Mesothelial cell of epicardium (in vitro differentiated cells): ENCODE results near the gene CCL19. TPM values are rescaled to one million over a fixed set of nuclear protein-coding genes. Genes with fewer than 3 reads are reported as not detected.

Source experiments
- DNase-seq, 2 experiments: peaks; one replicate each; pipeline ENCODE4 v3.0.0; 2021; ENCODE audit warnings: low spot score in 2 of 2; ENCODE audit not compliant: unreplicated experiment in 2 of 2
- H3K27ac Mint-ChIP-seq: 2 replicates; pipeline ENCODE4 v1.8.0; 2021; ENCODE audit warnings: mixed read lengths
- H3K27me3 Mint-ChIP-seq: 2 replicates; pipeline ENCODE4 v1.8.0; 2021; ENCODE audit warnings: low read depth, mixed read lengths
- H3K36me3 Mint-ChIP-seq: 2 replicates; pipeline ENCODE4 v1.8.0; 2021; ENCODE audit warnings: mixed read lengths
- H3K4me1 Mint-ChIP-seq: 2 replicates; pipeline ENCODE4 v1.8.0; 2021; ENCODE audit warnings: mixed read lengths
- H3K4me3 Mint-ChIP-seq: 2 replicates; pipeline ENCODE4 v1.8.0; 2021; ENCODE audit warnings: mild to moderate bottlenecking, moderate library complexity, mixed read lengths
- H3K9me3 Mint-ChIP-seq: 2 replicates; pipeline ENCODE4 v1.8.0; 2021; ENCODE audit warnings: mixed read lengths
- total RNA-seq: library from RNA; stranded (reverse); gene quantifications from 3 replicates; pipeline ENCODE4 v1.2.1, GENCODE V29; 2021
- TF ChIP-seq, protein P1 (sequence below): fragments of 200-600 bp; sonication (generic); IDR thresholded peaks from one replicate; pipeline ENCODE4 v1.5.0; 2021; ENCODE audit warnings: antibody characterized with exemption; ENCODE audit not compliant: unreplicated experiment

Gene CCL19
- total RNA-seq, 1 donor from 2014 or later = not detected

DNA sequence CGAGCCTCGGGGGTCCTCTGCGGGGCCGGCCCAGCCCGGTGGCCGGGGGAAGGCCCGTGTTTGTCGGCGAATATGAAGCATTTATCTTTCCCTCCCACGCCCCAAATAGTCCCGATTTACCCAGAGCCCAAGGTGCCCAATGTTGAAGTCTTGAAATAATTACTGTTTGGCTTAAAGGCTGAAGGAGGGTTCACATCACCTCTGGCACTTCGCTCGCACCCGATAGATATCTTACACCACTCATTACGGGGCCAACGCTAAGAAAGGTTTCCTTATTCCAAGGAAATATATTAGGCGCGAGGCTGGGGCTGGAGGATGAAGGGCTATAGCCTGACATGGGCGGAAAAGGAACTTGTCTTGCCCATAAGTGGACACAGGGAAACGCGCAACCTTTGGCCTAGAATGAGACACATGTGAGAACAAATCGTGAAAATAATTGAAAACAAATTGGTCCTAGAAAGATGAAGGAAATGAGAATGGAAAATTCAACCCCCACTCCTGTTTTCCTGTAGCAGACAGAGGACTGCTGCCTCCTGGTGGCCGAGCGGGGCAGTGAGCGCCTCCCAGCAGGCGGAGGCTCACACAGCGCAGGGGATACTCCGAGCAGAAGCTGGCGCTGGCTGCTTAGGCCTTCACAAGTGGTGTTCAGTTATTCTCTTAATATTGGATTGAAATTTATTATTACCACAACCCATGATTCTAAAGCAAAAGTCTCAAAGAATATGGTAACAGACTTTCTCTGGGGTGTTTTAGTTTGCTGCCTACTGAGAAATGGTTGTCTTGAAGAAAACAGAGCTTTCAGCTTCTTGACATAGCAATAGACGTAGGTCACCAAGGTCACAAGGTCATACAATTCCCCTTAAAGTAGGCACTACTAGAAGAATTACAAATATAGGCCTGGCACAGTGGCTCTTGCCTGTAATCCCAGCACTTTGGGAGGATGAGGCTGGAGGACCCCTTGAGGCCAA lies 11.0 kb upstream of the CCL19 start:
- H3K4me3 Mint-ChIP-seq = peak overlapping the region; percentile 65
- no peaks in the 10 kb centered on the region for H3K36me3 Mint-ChIP-seq
- TF ChIP-seq, protein P1, sequence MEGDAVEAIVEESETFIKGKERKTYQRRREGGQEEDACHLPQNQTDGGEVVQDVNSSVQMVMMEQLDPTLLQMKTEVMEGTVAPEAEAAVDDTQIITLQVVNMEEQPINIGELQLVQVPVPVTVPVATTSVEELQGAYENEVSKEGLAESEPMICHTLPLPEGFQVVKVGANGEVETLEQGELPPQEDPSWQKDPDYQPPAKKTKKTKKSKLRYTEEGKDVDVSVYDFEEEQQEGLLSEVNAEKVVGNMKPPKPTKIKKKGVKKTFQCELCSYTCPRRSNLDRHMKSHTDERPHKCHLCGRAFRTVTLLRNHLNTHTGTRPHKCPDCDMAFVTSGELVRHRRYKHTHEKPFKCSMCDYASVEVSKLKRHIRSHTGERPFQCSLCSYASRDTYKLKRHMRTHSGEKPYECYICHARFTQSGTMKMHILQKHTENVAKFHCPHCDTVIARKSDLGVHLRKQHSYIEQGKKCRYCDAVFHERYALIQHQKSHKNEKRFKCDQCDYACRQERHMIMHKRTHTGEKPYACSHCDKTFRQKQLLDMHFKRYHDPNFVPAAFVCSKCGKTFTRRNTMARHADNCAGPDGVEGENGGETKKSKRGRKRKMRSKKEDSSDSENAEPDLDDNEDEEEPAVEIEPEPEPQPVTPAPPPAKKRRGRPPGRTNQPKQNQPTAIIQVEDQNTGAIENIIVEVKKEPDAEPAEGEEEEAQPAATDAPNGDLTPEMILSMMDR = peak; percentile 90
- H3K27ac Mint-ChIP-seq = no peak overlapping the region
- DNase-seq = peak; percentile 77 to 92
- no peaks in the 10 kb centered on the region for H3K9me3 Mint-ChIP-seq
- peaks cover 17% of the 10 kb centered on the region for H3K4me1 Mint-ChIP-seq
- peaks cover 34% of the 10 kb centered on the region for H3K27me3 Mint-ChIP-seq

DNA sequence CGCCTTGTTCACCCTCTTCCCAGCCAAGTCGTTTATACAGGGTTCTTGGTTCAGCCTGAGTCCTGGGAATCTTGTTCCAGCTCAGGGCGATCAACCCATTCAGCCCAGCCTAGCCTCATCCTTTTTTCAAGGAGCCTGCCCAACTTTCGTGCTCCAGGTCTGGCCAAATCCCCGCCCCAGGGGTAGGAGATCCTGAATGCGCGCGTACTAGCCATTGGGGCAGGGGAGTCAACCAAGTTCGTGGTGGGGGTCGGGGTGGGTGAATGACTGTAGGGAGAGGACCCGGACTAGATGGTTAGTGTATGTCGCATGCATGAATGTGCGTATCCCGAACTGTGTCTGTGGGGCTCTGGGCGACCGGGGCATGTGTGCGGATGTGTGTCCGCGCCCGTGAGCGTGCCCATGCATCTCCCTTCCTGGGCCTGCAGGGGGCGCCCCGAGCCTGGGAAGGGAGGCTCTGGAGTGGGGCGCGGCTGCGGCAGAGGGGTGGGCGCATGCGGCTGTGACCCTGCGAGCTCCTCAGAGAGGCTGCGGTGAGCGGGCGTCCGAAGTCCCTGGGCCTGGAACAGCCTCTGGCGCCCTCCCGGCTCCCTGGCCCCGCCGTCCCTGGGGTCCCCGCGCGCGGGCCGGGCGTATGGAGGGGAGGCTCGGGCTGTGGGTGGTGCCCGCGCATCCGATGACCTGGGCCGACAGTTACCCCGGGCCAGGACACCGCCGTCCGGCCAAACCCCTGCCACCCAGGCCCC lies 10.1 kb upstream of the CCL19 start:
- DNase-seq = peak; percentile 68 to 87
- peaks cover 38% of the 10 kb centered on the region for H3K27me3 Mint-ChIP-seq
- no peaks in the 10 kb centered on the region for H3K9me3 Mint-ChIP-seq
- peak overlapping the region; percentile 65 for H3K4me3 Mint-ChIP-seq
- TF ChIP-seq, protein P1 = peak; percentile 90
- peaks cover 10% of the 10 kb centered on the region for H3K4me1 Mint-ChIP-seq
- H3K36me3 Mint-ChIP-seq = no peaks in the 10 kb centered on the region
- H3K27ac Mint-ChIP-seq = no peak overlapping the region

DNA sequence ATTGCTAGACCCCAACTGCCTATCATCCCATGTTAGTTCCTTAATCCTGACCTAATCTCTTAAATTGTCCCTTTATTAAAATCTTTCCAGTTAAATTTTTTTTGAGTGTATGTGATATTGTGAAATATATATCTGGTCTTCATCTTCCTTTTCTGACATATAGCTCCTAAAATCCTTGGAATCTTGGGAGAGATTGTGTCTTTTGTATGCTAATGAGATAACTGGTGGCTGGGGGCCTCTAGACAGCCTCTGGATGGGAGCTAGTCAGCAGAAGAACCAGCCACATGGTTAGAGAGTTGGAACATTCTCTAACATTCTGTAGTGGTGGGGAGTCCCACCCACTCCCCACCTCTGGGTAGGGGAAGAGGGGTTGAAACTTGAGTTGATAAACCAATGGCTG lies 3.7 kb upstream of the CCL19 start:
- TF ChIP-seq, protein P1 = no peak
- no peak for DNase-seq
- Mint-ChIP-seq H3K27me3 (peaks cover 22% of the 10 kb centered on the region), H3K9me3 (peaks cover 15% of the 10 kb centered on the region), H3K36me3 (peaks cover 9% of the 10 kb centered on the region), H3K4me3 (no peak overlapping the region), H3K27ac (no peak overlapping the region), H3K4me1 (no peaks in the 10 kb centered on the region)

DNA sequence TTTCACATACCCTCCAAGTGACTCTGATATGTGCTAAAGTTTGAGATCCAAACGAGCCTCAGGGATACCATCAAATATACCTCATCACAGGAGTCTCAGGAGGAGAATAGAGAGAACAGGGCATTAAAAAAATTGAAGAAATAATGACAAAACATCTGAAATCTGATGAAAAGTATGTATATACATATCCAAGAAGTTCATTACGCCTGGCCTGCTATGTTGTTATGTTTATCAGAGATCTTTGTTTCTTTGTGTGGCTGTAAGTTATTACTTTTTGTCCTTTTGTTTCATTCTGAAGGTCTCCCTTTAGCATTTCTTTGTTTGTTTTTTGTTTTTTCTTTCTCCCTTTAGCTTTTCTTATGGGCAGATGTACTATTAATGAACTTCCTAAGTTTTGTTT lies 2.5 kb upstream of the CCL19 start:
- H3K27me3 Mint-ChIP-seq = peaks cover 9% of the 10 kb centered on the region
- TF ChIP-seq, protein P1 = no peak
- peaks cover 9% of the 10 kb centered on the region for H3K36me3 Mint-ChIP-seq
- no peaks in the 10 kb centered on the region for H3K4me1 Mint-ChIP-seq
- H3K4me3 Mint-ChIP-seq = no peak overlapping the region
- no peak for DNase-seq
- no peak overlapping the region for H3K27ac Mint-ChIP-seq
- peaks cover 15% of the 10 kb centered on the region for H3K9me3 Mint-ChIP-seq

DNA sequence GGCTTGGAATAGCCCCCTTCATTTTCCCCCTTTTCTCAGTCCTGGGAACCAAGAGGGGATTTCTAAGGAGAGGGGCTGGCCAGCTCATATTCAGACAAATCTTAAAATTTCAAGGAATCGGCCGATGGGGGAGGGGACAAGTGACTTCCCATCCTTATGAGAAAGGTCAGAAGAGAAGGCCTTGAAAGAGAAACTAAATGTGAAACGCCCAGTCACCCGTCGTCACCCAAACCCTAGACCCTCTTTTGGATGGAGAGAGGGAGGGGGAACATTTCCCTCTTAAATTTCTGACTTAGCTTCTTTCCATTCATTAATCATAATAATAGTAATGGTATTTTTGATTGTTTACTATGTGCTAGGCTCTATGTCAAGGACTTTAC lies 850 bp upstream of the CCL19 start:
- Mint-ChIP-seq H3K9me3 (peaks cover 15% of the 10 kb centered on the region), H3K27me3 (peaks cover 3% of the 10 kb centered on the region), H3K27ac (no peak overlapping the region), H3K36me3 (peaks cover 9% of the 10 kb centered on the region), H3K4me1 (no peaks in the 10 kb centered on the region), H3K4me3 (no peak overlapping the region)
- TF ChIP-seq, protein P1 = no peak
- no peak for DNase-seq
